Type B pancreatic cell (in vitro differentiated cells): ENCODE data around the gene UNC13A. TPM values are rescaled to one million over a fixed set of nuclear protein-coding genes. Genes with fewer than 3 reads are reported as not detected.

ENCODE experiments used
- DNase-seq: peaks from one replicate; pipeline ENCODE4 v3.0.0; 2021; ENCODE audit warnings: mixed read lengths; ENCODE audit not compliant: unreplicated experiment; ENCODE audit errors: extremely low spot score
- H3K27ac Mint-ChIP-seq: 2 replicates; pipeline ENCODE4 v1.8.0; 2021; ENCODE audit warnings: mild to moderate bottlenecking, mixed read lengths
- H3K27me3 Mint-ChIP-seq: 2 replicates; pipeline ENCODE4 v1.8.0; 2021; ENCODE audit warnings: mixed read lengths
- H3K36me3 Mint-ChIP-seq: 2 replicates; pipeline ENCODE4 v1.8.0; 2021; ENCODE audit warnings: mixed read lengths
- H3K4me1 Mint-ChIP-seq: one replicate; pipeline ENCODE4 v1.8.0; 2021; ENCODE audit warnings: mixed read lengths; ENCODE audit not compliant: unreplicated experiment
- H3K4me3 Mint-ChIP-seq: 2 replicates; pipeline ENCODE4 v1.8.0; 2021; ENCODE audit warnings: mild to moderate bottlenecking, mixed read lengths
- H3K9me3 Mint-ChIP-seq: 2 replicates; pipeline ENCODE4 v1.8.0; 2021; ENCODE audit warnings: mixed read lengths
- CTCF ChIP-seq: fragments of 200-600 bp; sonication (generic); conservative IDR thresholded peaks from 2 replicates; pipeline ENCODE4 v1.5.0; 2021; ENCODE audit warnings: antibody characterized with exemption, mild to moderate bottlenecking
- total RNA-seq: library from RNA; stranded (reverse); gene quantifications from 2 replicates; pipeline ENCODE4 v1.2.1, GENCODE V29; 2021; ENCODE audit warnings: low replicate concordance

UNC13A gene
- total RNA-seq, 1 donor from 2014 or later: 4.3 TPM

- Mint-ChIP-seq H3K4me3 (no peak overlapping the region), H3K36me3 (no peaks in the 10 kb centered on the region), H3K27me3 (peaks cover 58% of the 10 kb centered on the region), H3K27ac (no peak overlapping the region), H3K4me1 (no peaks in the 10 kb centered on the region), H3K9me3 (no peaks in the 10 kb centered on the region)
- TF ChIP-seq CTCF: no peak
- no peak for DNase-seq
These were observed 11.2 kb downstream of the UNC13A start for GRCh38 chr19:17677002-17677401.

GRCh38 chr19:17676295-17676694, 11.9 kb downstream of the UNC13A start:
- H3K36me3 Mint-ChIP-seq: no peaks in the 10 kb centered on the region
- no peaks in the 10 kb centered on the region for H3K9me3 Mint-ChIP-seq
- no peak overlapping the region for H3K4me3 Mint-ChIP-seq
- peaks cover 56% of the 10 kb centered on the region for H3K27me3 Mint-ChIP-seq
- no peak for TF ChIP-seq CTCF
- DNase-seq: no peak
- no peaks in the 10 kb centered on the region for H3K4me1 Mint-ChIP-seq
- H3K27ac Mint-ChIP-seq: no peak overlapping the region

- no peak overlapping the region for H3K27ac Mint-ChIP-seq
- peaks cover 36% of the 10 kb centered on the region for H3K27me3 Mint-ChIP-seq
- no peaks in the 10 kb centered on the region for H3K9me3 Mint-ChIP-seq
- DNase-seq: no peak
- H3K4me1 Mint-ChIP-seq: no peaks in the 10 kb centered on the region
- H3K36me3 Mint-ChIP-seq: no peaks in the 10 kb centered on the region
- TF ChIP-seq CTCF: no peak
- no peak overlapping the region for H3K4me3 Mint-ChIP-seq
These were observed 14.0 kb downstream of the UNC13A start for GRCh38 chr19:17673937-17674799.

- Mint-ChIP-seq H3K4me1 (no peaks in the 10 kb centered on the region), H3K27me3 (peaks cover 20% of the 10 kb centered on the region), H3K4me3 (no peak overlapping the region), H3K36me3 (no peaks in the 10 kb centered on the region), H3K9me3 (no peaks in the 10 kb centered on the region), H3K27ac (no peak overlapping the region)
- TF ChIP-seq CTCF: no peak
- no peak for DNase-seq
These were observed 16.2 kb downstream of the UNC13A start for GRCh38 chr19:17671906-17672305.

- Mint-ChIP-seq H3K36me3 (no peaks in the 10 kb centered on the region), H3K27ac (no peak overlapping the region), H3K4me1 (no peaks in the 10 kb centered on the region), H3K4me3 (no peak overlapping the region), H3K27me3 (peaks cover 18% of the 10 kb centered on the region), H3K9me3 (no peaks in the 10 kb centered on the region)
- no peak for TF ChIP-seq CTCF
- no peak for DNase-seq
These were observed 18.7 kb downstream of the UNC13A start for GRCh38 chr19:17669419-17669818.
